HepG2 (cell line): ENCODE measurements around the gene SEPTIN2. TPM values are rescaled to one million over a fixed set of nuclear protein-coding genes. Genes with fewer than 3 reads are reported as not detected.
A peak's percentile ranks its signal among the peaks of the same experiment; 100 is the strongest.

Experiments used
- AHR ChIP-seq: IDR thresholded peaks from 2 replicates; pipeline ENCODE4 v1.6.1; 2018; ENCODE audit warnings: missing genetic modification reagents, missing compliant biosample characterization
- ATF7 ChIP-seq, 2 experiments: fragments of 450-650 bp in 1 of 2; sonication (generic) in 1 of 2; formaldehyde crosslinking in 1 of 2; IDR thresholded peaks; 2 replicates each; pipeline versions ENCODE4 v1.4.0 to v1.6.1; 2016 to 2020; ENCODE audit warnings: antibody characterized with exemption in 1 of 2, mild to moderate bottlenecking in 1 of 2, missing genetic modification reagents in 1 of 2
- BCLAF1 ChIP-seq: fragments of 450-650 bp; IDR thresholded peaks from 2 replicates; pipeline ENCODE4 v1.6.1; 2017; ENCODE audit warnings: mild to moderate bottlenecking
- CREBL2 ChIP-seq: sonication (generic); formaldehyde crosslinking; IDR thresholded peaks from 2 replicates; pipeline ENCODE4 v1.8.1; 2023; ENCODE audit warnings: missing genetic modification reagents, mild to moderate bottlenecking, borderline replicate concordance
- FLYWCH1 ChIP-seq: sonication (generic); formaldehyde crosslinking; IDR thresholded peaks from 2 replicates; pipeline ENCODE4 v1.8.1; 2023; ENCODE audit warnings: mild to moderate bottlenecking, missing genetic modification reagents
- HBP1 ChIP-seq: IDR thresholded peaks from 2 replicates; pipeline ENCODE4 v1.6.1; 2016; ENCODE audit warnings: low read depth, control low read depth
- HNRNPK ChIP-seq: fragments of 200-400 bp; formaldehyde crosslinking; IDR thresholded peaks from 2 replicates; pipeline ENCODE4 v1.6.1; 2018; ENCODE audit warnings: low read length, low read depth, moderate library complexity, mild to moderate bottlenecking; ENCODE audit not compliant: poor library complexity, severe bottlenecking
- HOXA9 ChIP-seq: sonication (generic); formaldehyde crosslinking; IDR thresholded peaks from 2 replicates; pipeline ENCODE4 v1.8.1; 2022; ENCODE audit warnings: missing genetic modification reagents, mild to moderate bottlenecking, moderate library complexity, borderline replicate concordance
- NBN ChIP-seq: fragments of 450-650 bp; conservative IDR thresholded peaks from 2 replicates; pipeline ENCODE4 v1.6.1; 2017
- NFRKB ChIP-seq: fragments of 450-650 bp; IDR thresholded peaks from 2 replicates; pipeline ENCODE4 v1.6.1; 2017
- NPAS2 ChIP-seq: sonication (generic); formaldehyde crosslinking; IDR thresholded peaks from 2 replicates; pipeline ENCODE4 v1.8.0; 2022; ENCODE audit warnings: mild to moderate bottlenecking, missing genetic modification reagents, borderline replicate concordance
- REST ChIP-seq, 2 experiments: IDR thresholded peaks; 2 replicates each; pipeline ENCODE4 v1.6.1; 2011 to 2012; ENCODE audit warnings: low read length in 2 of 2, borderline replicate concordance in 1 of 2, low read depth in 1 of 2, mild to moderate bottlenecking in 1 of 2, moderate library complexity in 1 of 2
- SMAD3 ChIP-seq: sonication (generic); formaldehyde crosslinking; IDR thresholded peaks from 2 replicates; pipeline ENCODE4 v1.4.0; 2020; ENCODE audit warnings: missing genetic modification reagents
- SP4 ChIP-seq: sonication (generic); formaldehyde crosslinking; IDR thresholded peaks from 2 replicates; pipeline ENCODE4 v1.8.1; 2023; ENCODE audit warnings: mild to moderate bottlenecking, missing genetic modification reagents
- SSRP1 ChIP-seq: IDR thresholded peaks from 2 replicates; pipeline ENCODE4 v1.6.1; 2016; ENCODE audit warnings: control low read depth
- TSC22D2 ChIP-seq: sonication (generic); formaldehyde crosslinking; IDR thresholded peaks from 2 replicates; pipeline ENCODE4 v1.5.1; 2020; ENCODE audit warnings: missing genetic modification reagents, mild to moderate bottlenecking, borderline replicate concordance
- ZFP82 ChIP-seq: sonication (generic); formaldehyde crosslinking; IDR thresholded peaks from 2 replicates; pipeline ENCODE4 v1.5.1; 2020; ENCODE audit warnings: mild to moderate bottlenecking, missing genetic modification reagents, borderline replicate concordance
- ZNF260 ChIP-seq: sonication (generic); formaldehyde crosslinking; IDR thresholded peaks from 2 replicates; pipeline ENCODE4 v1.4.0; 2020; ENCODE audit warnings: missing genetic modification reagents, low read depth, mild to moderate bottlenecking, borderline replicate concordance
- ZSCAN22 ChIP-seq: sonication (generic); formaldehyde crosslinking; IDR thresholded peaks from 2 replicates; pipeline ENCODE4 v1.4.0; 2020; ENCODE audit warnings: mild to moderate bottlenecking, missing genetic modification reagents
- polyA plus RNA-seq, 8 experiments: library from polyadenylated mRNA; depleted of rRNA in 3 of 8; stranded (reverse) in 7 of 8; unstranded in 1 of 8; fragments of >200 nt; fragmentation: Illumina TruSeq in 4 of 8; extraction: Trizol in 4 of 8; gene quantifications; 2 replicates each; pipeline versions ENCODE4 v1.2.1 to v1.2.3, GENCODE V29; 2011 to 2016; ENCODE audit warnings: low read depth in 4 of 8, missing spikeins in 1 of 8, mixed read lengths in 1 of 8; ENCODE audit not compliant: insufficient read depth in 1 of 8
- total RNA-seq, 5 experiments: library from RNA; depleted of rRNA; stranded (reverse); fragments of >200 nt; fragmentation: Illumina TruSeq; extraction: Trizol; gene quantifications; 2 replicates each; pipeline ENCODE4 v1.2.3, GENCODE V29; 2016; ENCODE audit warnings: low read depth in 1 of 5

SEPTIN2 gene
- total and polyA plus RNA-seq, 2 of the 13 experiments (the other 11 are each of a cell fraction or from before 2014, with no cell fraction given): 493 to 733 TPM

GRCh38 chr2:241315879-241316631, at the start of gene SEPTIN2 (continued):
- no peak; a peak in 1 of 4 replicates for TF ChIP-seq REST (IDR thresholded peaks at IDR 0.05; ENCODE audit: borderline replicate concordance in 1 of 2, low read depth in 1 of 2, low read length in 2 of 2)
- no peak for TF ChIP-seq BCLAF1
- no peak; the same call in 1 of the 2 replicates for TF ChIP-seq SMAD3
- no peak for TF ChIP-seq SSRP1 (CRISPR knock-in tag)
- no peak for TF ChIP-seq HOXA9 (CRISPR knock-in tag)
- no peak; the same call in 1 of the 2 replicates for TF ChIP-seq HBP1 (CRISPR knock-in tag)
- no peak for TF ChIP-seq FLYWCH1 (CRISPR knock-in tag)
- TF ChIP-seq CREBL2 (CRISPR knock-in tag): no peak
- no peak; the same call in 1 of the 2 replicates for TF ChIP-seq ZFP82 (CRISPR knock-in tag)
- TF ChIP-seq ATF7 (IDR thresholded peaks at IDR 0.05): no peak
- TF ChIP-seq ATF7 (CRISPR knock-in tag; IDR thresholded peaks at IDR 0.05): no peak; the same call in 1 of the 2 replicates
- TF ChIP-seq NPAS2 (CRISPR knock-in tag): no peak
- TF ChIP-seq ZNF260: no peak
- no peak; the same call in 1 of the 2 replicates for TF ChIP-seq AHR (CRISPR knock-in tag)
- peak; percentile 51 for TF ChIP-seq HNRNPK
- no peak; the same call in 1 of the 2 replicates for TF ChIP-seq ZSCAN22
- TF ChIP-seq TSC22D2 (CRISPR knock-in tag): no peak
- no peak for TF ChIP-seq SP4 (CRISPR knock-in tag)
- no peak for TF ChIP-seq NBN
- TF ChIP-seq NFRKB: peak; percentile 43; the same call in 1 of the 2 replicates
